Spinal cord (tissue), 10 donors: Measurements from ENCODE around the gene GRIK1. TPM values are rescaled to one million over a fixed set of nuclear protein-coding genes. Genes with fewer than 3 reads are reported as not detected.

ENCODE experiments used
- DNase-seq, 6 donors: peaks; one replicate each; pipeline versions ENCODE4 v3.0.0 to v3.0.0-alpha.2; 2013 to 2015; ENCODE audit warnings: low spot score in 6 of 6, low read depth in 4 of 6
- H3K27ac ChIP-seq: one replicate; pipeline ENCODE4 v1.5.1; 2013; ENCODE audit warnings: low read depth, low read length, control low read depth
- H3K27me3 ChIP-seq: one replicate; pipeline ENCODE4 v1.6.1; 2013; ENCODE audit warnings: low read length; ENCODE audit not compliant: control insufficient read depth, insufficient read depth
- H3K36me3 ChIP-seq: one replicate; pipeline ENCODE4 v1.6.1; 2013; ENCODE audit warnings: low read length; ENCODE audit not compliant: control insufficient read depth, insufficient read depth
- H3K4me1 ChIP-seq: one replicate; pipeline ENCODE4 v1.6.1; 2013; ENCODE audit warnings: low read length; ENCODE audit not compliant: control insufficient read depth, insufficient read depth
- H3K4me3 ChIP-seq: one replicate; pipeline ENCODE4 v1.5.1; 2013; ENCODE audit warnings: low read depth, low read length, control low read depth
- H3K9me3 ChIP-seq: one replicate; pipeline ENCODE4 v1.6.1; 2013; ENCODE audit warnings: low read length; ENCODE audit not compliant: control insufficient read depth, insufficient read depth
- WGBS: methylation state at CpG from one replicate; pipeline ENCODE4 v1.1.5; 2013; ENCODE audit warnings: missing lambda C conversion rate; ENCODE audit not compliant: insufficient coverage; 5-methylcytosine and 5-hydroxymethylcytosine counted together
- polyA plus RNA-seq, 2 donors: library from polyadenylated mRNA; unstranded; fragments of 120-200 nt; gene quantifications; one replicate each; pipeline ENCODE4 v1.2.1, GENCODE V29; 2013; ENCODE audit not compliant: insufficient read length in 2 of 2
- total RNA-seq, 2 donors: library from RNA; depleted of rRNA in 1 of 2; stranded (reverse); fragments of 120-200 nt in 1 of 2; fragments of >200 nt in 1 of 2; gene quantifications; one replicate each; pipeline versions ENCODE4 v1.2.3 to v1.2.4, GENCODE V29; 2013 to 2014
- donor health status: healthy.

Gene GRIK1
- total and polyA plus RNA-seq, 4 donors: 12.0 to 35.0 (median 29.6) TPM

DNA sequence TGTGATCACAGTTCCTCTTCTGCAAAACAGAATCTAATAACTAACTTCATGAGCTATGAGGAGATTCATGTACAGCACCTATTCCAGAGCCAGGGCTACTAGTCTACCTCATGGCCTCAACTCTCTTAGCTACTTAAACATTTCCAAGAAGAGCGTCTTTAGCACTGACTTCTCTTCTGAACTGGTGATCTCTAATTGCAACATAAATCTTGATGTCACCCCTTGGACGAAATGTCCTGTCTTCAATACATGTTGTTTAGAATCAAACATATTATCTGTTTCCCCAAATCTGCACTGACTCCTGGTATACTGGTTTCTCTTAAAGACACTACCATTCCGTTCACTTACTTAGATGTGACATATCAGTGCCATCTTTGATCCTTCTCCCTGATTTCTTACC, 88.2 kb downstream of the GRIK1 start:
- no peaks in the 10 kb centered on the region for H3K27me3 ChIP-seq
- 100% methylated on average over 3 of the region's 3 CpGs for WGBS

DNA sequence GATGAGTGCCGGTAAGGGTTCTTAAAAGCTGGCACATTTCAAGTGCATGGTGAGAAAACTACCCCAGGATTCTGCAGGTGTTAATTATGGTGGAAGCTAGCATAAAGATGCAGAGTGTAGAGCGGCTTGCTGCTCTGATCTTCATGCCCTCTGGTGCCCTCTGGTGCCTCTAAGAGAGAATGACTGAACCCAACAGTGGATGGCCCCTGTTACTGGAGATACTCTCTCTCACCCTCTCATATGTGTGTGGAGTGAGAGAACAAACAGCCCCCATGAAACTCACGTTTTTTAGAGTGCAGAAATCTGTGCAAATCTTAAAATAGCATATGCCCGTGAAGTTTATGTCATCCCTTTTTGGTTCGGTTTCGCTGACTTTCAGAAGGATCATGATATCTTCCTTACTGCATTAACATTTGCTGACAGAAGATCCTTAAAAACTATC, 90.0 kb downstream of the GRIK1 start:
- no peaks in the 10 kb centered on the region for H3K27me3 ChIP-seq
- no peak overlapping the region for H3K4me3 ChIP-seq
- WGBS: 60% methylated on average over 2 of the region's 6 CpGs
- H3K4me1 ChIP-seq: no peaks in the 10 kb centered on the region
- H3K36me3 ChIP-seq: no peaks in the 10 kb centered on the region
- H3K27ac ChIP-seq: no peak overlapping the region
- no peaks in the 10 kb centered on the region for H3K9me3 ChIP-seq
- peak; percentile 28 to 91 (median 46) for DNase-seq

More for the DNA sequence above, 88.2 kb downstream of the GRIK1 start:
- Histone ChIP-seq H3K4me3 (no peak overlapping the region), H3K36me3 (no peaks in the 10 kb centered on the region), H3K4me1 (no peaks in the 10 kb centered on the region), H3K9me3 (no peaks in the 10 kb centered on the region), H3K27ac (no peak overlapping the region)
- DNase-seq: no peak

GRCh38 chr21:29843804-29844203, 96.0 kb downstream of the GRIK1 start:
- no peak overlapping the region for H3K27ac ChIP-seq
- no peaks in the 10 kb centered on the region for H3K4me1 ChIP-seq
- no peaks in the 10 kb centered on the region for H3K9me3 ChIP-seq
- DNase-seq: no peak
- H3K36me3 ChIP-seq: no peaks in the 10 kb centered on the region
- 100% methylated on average over 1 of the region's 3 CpGs for WGBS
- no peaks in the 10 kb centered on the region for H3K27me3 ChIP-seq
- H3K4me3 ChIP-seq: no peak overlapping the region

DNA sequence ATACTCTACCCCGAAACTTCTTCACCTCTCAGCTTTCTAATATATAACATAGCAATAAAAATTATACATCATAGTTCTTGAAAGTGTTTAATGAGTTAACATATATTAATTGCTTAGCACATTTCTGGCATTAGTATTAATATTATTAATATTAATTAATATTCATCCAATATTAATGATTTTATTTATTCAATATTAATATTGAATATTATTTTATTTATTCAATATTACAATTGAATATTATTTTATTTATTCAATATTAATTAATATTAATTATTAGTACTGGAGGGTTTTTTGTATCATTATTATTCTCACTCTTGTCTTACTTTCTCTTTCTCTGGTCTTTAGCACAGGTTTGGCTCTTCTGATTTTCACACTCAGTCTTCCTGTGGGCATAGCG, 105.2 kb downstream of the GRIK1 start:
- WGBS: 100% methylated on average over 1 of the region's 2 CpGs
- no peaks in the 10 kb centered on the region for H3K4me1 ChIP-seq
- no peak overlapping the region for H3K4me3 ChIP-seq
- no peak for DNase-seq
- H3K27ac ChIP-seq: no peak overlapping the region
- no peaks in the 10 kb centered on the region for H3K27me3 ChIP-seq
- no peaks in the 10 kb centered on the region for H3K36me3 ChIP-seq
- H3K9me3 ChIP-seq: peaks cover 9% of the 10 kb centered on the region

DNA sequence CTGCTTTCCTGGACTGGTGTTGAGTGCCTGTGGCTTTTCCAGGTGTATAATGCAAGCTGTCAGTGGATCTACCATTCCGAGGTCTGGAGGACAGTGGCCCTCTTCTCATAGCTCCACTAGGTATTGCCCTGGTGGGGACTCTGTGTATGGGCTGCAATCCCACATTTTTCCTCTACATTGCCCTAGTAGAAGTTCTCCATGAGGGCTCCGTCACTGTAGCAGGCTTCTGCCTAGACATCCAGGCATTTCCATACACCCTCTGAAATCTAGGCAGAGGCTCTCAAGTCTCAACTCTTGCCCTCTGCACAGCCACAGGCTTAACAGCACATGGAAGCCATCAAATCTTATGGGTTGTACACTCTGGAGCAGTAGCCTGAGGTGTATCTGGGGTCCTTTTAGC, 107.6 kb downstream of the GRIK1 start:
- 100% methylated on average over 2 of the region's 2 CpGs for WGBS
- no peak for DNase-seq
- H3K4me3 ChIP-seq: no peak overlapping the region
- no peak overlapping the region for H3K27ac ChIP-seq
- peaks cover 9% of the 10 kb centered on the region for H3K9me3 ChIP-seq
- H3K36me3 ChIP-seq: no peaks in the 10 kb centered on the region
- no peaks in the 10 kb centered on the region for H3K4me1 ChIP-seq
- no peaks in the 10 kb centered on the region for H3K27me3 ChIP-seq

GRCh38 chr21:29829564-29830275, 110.1 kb downstream of the GRIK1 start:
- 50% methylated on average over 2 of the region's 2 CpGs for WGBS

DNA sequence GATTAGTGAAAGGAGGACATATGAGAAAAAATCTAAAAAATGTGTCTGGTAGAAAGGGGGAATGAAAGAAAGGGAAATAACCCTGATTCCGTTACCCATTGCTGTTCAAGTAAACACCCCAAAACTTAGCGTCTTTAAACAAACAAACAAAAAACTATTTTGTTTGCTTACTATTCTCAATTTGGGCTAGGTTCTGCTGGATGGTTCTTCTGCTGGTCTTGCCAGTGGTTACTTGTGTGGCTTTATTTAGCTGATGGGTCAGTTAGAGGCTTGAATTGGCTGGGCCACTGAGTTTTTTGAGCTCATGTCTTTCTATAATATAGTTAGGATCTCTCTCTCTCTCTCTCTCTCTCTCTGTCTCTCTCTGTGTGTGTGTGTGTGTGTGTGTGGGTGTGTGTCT, 112.1 kb downstream of the GRIK1 start:
- Histone ChIP-seq H3K27me3 (no peaks in the 10 kb centered on the region), H3K36me3 (no peaks in the 10 kb centered on the region), H3K9me3 (peaks cover 7% of the 10 kb centered on the region), H3K4me3 (no peak overlapping the region), H3K27ac (no peak overlapping the region), H3K4me1 (no peaks in the 10 kb centered on the region)
- DNase-seq: no peak
- WGBS: no CpG with 5 or more reads among the region's 2 CpGs

More at GRCh38 chr21:29829564-29830275, 110.1 kb downstream of the GRIK1 start:
- H3K36me3 ChIP-seq: no peaks in the 10 kb centered on the region
- no peaks in the 10 kb centered on the region for H3K4me1 ChIP-seq
- DNase-seq: peak in 1 of 6 donors; percentile 73
- H3K9me3 ChIP-seq: peaks cover 9% of the 10 kb centered on the region
- no peaks in the 10 kb centered on the region for H3K27me3 ChIP-seq
- no peak overlapping the region for H3K27ac ChIP-seq
- no peak overlapping the region for H3K4me3 ChIP-seq

GRCh38 chr21:29827236-29827635, 112.6 kb downstream of the GRIK1 start:
- Histone ChIP-seq H3K27ac (no peak overlapping the region), H3K4me3 (no peak overlapping the region), H3K36me3 (no peaks in the 10 kb centered on the region), H3K27me3 (no peaks in the 10 kb centered on the region), H3K4me1 (no peaks in the 10 kb centered on the region), H3K9me3 (peaks cover 3% of the 10 kb centered on the region)
- no peak for DNase-seq
- WGBS: no CpG with 5 or more reads among the region's 3 CpGs

- Histone ChIP-seq H3K27ac (no peak overlapping the region), H3K4me3 (no peak overlapping the region), H3K4me1 (no peaks in the 10 kb centered on the region), H3K36me3 (no peaks in the 10 kb centered on the region), H3K27me3 (no peaks in the 10 kb centered on the region), H3K9me3 (no peaks in the 10 kb centered on the region)
- peak in 1 of 6 donors; percentile 54 for DNase-seq
- no CpG with 5 or more reads among the region's 1 CpG for WGBS
These were observed 113.4 kb downstream of the GRIK1 start for GRCh38 chr21:29826386-29826785.

DNA sequence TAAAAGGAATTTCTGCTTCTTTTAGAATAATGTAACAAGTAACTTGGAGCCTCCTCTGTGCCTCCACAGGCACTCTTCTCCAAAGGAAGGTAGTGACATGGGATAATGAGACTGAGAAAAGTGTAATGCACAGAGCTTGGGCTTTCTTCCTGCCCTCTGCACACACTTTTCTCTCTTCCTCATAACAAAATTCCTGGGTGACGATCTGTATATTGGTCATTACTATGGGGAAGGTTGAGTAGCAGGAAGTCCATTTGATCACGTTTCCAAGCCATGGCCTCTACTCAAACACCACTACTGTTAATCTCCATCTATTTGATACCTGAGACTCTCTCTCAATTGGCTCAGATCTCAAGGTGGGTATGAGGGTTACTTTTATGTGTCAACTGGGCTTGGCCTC, 113.9 kb downstream of the GRIK1 start:
- Histone ChIP-seq H3K4me1 (no peaks in the 10 kb centered on the region), H3K27ac (no peak overlapping the region), H3K27me3 (no peaks in the 10 kb centered on the region), H3K4me3 (no peak overlapping the region), H3K36me3 (no peaks in the 10 kb centered on the region), H3K9me3 (no peaks in the 10 kb centered on the region)
- WGBS: no CpG with 5 or more reads among the region's 2 CpGs
- DNase-seq: no peak
